Measurements from ENCODE around the gene OTOS.

DNA sequence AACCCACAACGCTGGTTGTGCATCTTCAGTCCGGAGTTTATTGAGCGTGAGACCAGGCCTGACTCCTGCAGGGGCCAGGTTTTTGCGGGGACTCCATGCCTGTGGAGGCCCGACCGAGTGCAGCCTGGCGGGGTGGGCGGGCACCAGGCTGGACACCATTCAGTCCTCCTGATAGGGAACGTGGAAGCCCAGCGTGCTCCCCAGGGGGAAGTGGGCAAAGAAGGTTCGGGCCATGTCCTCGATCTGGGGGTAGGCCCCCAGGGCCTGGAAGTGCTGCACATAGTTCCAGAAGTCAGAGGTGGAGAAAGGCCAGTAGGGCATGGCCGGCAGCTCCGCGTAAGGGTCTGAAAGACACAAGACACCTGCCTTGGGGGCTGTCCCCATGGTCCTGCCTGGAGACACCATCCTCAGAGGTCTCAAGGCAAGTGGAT, 1.4 kb downstream of the OTOS start:
- TF ChIP-seq POLR2AphosphoS5 (IDR thresholded peaks at IDR 0.05; ENCODE audit: low read depth, low read length) (no peak), TAF1 (IDR thresholded peaks at IDR 0.05; ENCODE audit: borderline replicate concordance, insufficient read depth, low read length) (no peak), SIN3A (IDR thresholded peaks at IDR 0.05; ENCODE audit: borderline replicate concordance, insufficient read depth, low read length) (no peak), FOXP2 (optimal IDR thresholded peaks at IDR 0.05; ENCODE audit: borderline replicate concordance, extremely low read depth, extremely low read length, insufficient read depth) (no peak)
- TF ChIP-seq, protein P1, sequence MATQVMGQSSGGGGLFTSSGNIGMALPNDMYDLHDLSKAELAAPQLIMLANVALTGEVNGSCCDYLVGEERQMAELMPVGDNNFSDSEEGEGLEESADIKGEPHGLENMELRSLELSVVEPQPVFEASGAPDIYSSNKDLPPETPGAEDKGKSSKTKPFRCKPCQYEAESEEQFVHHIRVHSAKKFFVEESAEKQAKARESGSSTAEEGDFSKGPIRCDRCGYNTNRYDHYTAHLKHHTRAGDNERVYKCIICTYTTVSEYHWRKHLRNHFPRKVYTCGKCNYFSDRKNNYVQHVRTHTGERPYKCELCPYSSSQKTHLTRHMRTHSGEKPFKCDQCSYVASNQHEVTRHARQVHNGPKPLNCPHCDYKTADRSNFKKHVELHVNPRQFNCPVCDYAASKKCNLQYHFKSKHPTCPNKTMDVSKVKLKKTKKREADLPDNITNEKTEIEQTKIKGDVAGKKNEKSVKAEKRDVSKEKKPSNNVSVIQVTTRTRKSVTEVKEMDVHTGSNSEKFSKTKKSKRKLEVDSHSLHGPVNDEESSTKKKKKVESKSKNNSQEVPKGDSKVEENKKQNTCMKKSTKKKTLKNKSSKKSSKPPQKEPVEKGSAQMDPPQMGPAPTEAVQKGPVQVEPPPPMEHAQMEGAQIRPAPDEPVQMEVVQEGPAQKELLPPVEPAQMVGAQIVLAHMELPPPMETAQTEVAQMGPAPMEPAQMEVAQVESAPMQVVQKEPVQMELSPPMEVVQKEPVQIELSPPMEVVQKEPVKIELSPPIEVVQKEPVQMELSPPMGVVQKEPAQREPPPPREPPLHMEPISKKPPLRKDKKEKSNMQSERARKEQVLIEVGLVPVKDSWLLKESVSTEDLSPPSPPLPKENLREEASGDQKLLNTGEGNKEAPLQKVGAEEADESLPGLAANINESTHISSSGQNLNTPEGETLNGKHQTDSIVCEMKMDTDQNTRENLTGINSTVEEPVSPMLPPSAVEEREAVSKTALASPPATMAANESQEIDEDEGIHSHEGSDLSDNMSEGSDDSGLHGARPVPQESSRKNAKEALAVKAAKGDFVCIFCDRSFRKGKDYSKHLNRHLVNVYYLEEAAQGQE (IDR thresholded peaks at IDR 0.05; ENCODE audit: insufficient read depth in 1 of 2, low read depth in 2 of 2, low read length in 2 of 2), result no peak
